ENCODE data around the gene SKAP1. TPM values are rescaled to one million over a fixed set of nuclear protein-coding genes. Genes with fewer than 3 reads are reported as not detected.

Gene SKAP1
- polyA plus RNA-seq, 3 donors, result 0.13 to 1.0 (median 0.52) TPM

DNA sequence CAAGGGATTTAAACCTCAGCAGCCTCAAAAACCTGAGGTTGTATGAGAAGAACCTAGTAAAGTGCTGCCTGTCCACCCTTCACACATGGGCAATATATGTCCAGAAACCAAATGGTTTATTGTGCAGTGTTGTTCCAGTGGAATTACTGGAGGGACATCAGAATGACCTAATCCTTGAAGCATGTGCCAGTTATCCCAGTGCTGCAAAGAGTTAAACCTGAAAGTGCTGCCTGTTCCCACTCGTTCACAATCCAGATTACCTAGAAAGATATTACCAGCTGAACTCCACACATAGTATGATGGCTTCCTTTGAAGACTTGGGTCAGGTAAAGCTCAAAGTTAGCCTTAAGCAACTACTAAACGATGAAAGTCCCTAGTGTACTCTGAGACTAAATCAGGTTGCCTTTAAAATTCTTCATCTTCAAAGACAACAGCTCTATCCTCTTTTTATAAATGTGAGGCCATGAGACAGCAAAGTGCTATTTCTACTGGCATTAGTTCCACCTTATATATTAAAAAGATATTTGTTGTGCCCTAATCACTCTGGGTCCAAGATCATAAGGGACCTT, 189.4 kb downstream of the SKAP1 start:
- H3K4me2 ChIP-seq (replicated peaks; ENCODE audit: extremely low read depth, low read length, poor library complexity, severe bottlenecking), result no peak overlapping the region
- Mint-ChIP-seq H3K4me3 (peak overlapping the region in 1 of 2 donors; percentile 81), H3K36me3 (no peaks in the 10 kb centered on the region), H3K27me3 (ENCODE audit: low read depth in 3 of 3) (peaks cover 2 to 3% (median 3%) of the 10 kb centered on the region in 3 donors), H3K27ac (no peak overlapping the region), H3K9me3 (no peaks in the 10 kb centered on the region), H3K4me1 (peaks cover 24% of the 10 kb centered on the region)
- peaks cover 16 to 23% of the 10 kb centered on the region in 2 donors for H3K4me1 ChIP-seq (ENCODE audit: control insufficient read depth in 1 of 2, insufficient read depth in 2 of 2, low read length in 2 of 2)
- no peak overlapping the region for H3K4me3 ChIP-seq (replicated peaks in 1 of 3; ENCODE audit: low read depth in 2 of 3, low read length in 3 of 3)
- no peaks in the 10 kb centered on the region for H3K9me3 ChIP-seq (replicated peaks in 1 of 2; ENCODE audit: control insufficient read depth in 1 of 2, insufficient read depth in 1 of 2, low read length in 2 of 2)
- TF ChIP-seq, protein P1, sequence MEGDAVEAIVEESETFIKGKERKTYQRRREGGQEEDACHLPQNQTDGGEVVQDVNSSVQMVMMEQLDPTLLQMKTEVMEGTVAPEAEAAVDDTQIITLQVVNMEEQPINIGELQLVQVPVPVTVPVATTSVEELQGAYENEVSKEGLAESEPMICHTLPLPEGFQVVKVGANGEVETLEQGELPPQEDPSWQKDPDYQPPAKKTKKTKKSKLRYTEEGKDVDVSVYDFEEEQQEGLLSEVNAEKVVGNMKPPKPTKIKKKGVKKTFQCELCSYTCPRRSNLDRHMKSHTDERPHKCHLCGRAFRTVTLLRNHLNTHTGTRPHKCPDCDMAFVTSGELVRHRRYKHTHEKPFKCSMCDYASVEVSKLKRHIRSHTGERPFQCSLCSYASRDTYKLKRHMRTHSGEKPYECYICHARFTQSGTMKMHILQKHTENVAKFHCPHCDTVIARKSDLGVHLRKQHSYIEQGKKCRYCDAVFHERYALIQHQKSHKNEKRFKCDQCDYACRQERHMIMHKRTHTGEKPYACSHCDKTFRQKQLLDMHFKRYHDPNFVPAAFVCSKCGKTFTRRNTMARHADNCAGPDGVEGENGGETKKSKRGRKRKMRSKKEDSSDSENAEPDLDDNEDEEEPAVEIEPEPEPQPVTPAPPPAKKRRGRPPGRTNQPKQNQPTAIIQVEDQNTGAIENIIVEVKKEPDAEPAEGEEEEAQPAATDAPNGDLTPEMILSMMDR (IDR thresholded peaks at IDR 0.05), result no peak
- WGBS (ENCODE audit: insufficient coverage), result 88% methylated on average over 1 of the region's 2 CpGs
- no peaks in the 10 kb centered on the region for H4K20me1 ChIP-seq (ENCODE audit: insufficient read depth, low read length)
- H2AFZ ChIP-seq (ENCODE audit: insufficient read depth, low read depth, low read length, poor library complexity, severe bottlenecking), result no peak overlapping the region
- intact Hi-C loops (cut with micrococcal nuclease), result no loop called here
- no peak overlapping the region for H3K27ac ChIP-seq (ENCODE audit: low read depth in 1 of 2, low read length in 2 of 2)
- DNase-seq, result no peak
- no peaks in the 10 kb centered on the region for H3K27me3 ChIP-seq (ENCODE audit: control insufficient read depth in 2 of 2, insufficient read depth in 2 of 2, low read length in 2 of 2)
- no peaks in the 10 kb centered on the region for H3K36me3 ChIP-seq (replicated peaks in 1 of 2; ENCODE audit: control insufficient read depth in 1 of 2, insufficient read depth in 2 of 2, low read length in 2 of 2)
- H3K9ac ChIP-seq (ENCODE audit: insufficient read depth, low read length, poor library complexity, severe bottlenecking), result no peak overlapping the region
- H3K79me2 ChIP-seq (ENCODE audit: insufficient read depth, low read length), result no peaks in the 10 kb centered on the region

GRCh38 chr17:48240122-48240521, 189.9 kb downstream of the SKAP1 start:
- TF ChIP-seq, protein P1 (IDR thresholded peaks at IDR 0.05), result no peak
- Histone ChIP-seq H3K36me3 (replicated peaks in 1 of 2; ENCODE audit: control insufficient read depth in 1 of 2, insufficient read depth in 2 of 2, low read length in 2 of 2) (no peaks in the 10 kb centered on the region), H2AFZ (ENCODE audit: insufficient read depth, low read depth, low read length, poor library complexity, severe bottlenecking) (no peak overlapping the region), H3K27ac (ENCODE audit: low read depth in 1 of 2, low read length in 2 of 2) (no peak overlapping the region), H3K9ac (ENCODE audit: insufficient read depth, low read length, poor library complexity, severe bottlenecking) (no peak overlapping the region), H3K79me2 (ENCODE audit: insufficient read depth, low read length) (no peaks in the 10 kb centered on the region), H4K20me1 (ENCODE audit: insufficient read depth, low read length) (no peaks in the 10 kb centered on the region), H3K9me3 (replicated peaks in 1 of 2; ENCODE audit: control insufficient read depth in 1 of 2, insufficient read depth in 1 of 2, low read length in 2 of 2) (no peaks in the 10 kb centered on the region), H3K4me3 (replicated peaks in 1 of 3; ENCODE audit: low read depth in 2 of 3, low read length in 3 of 3) (no peak overlapping the region), H3K27me3 (ENCODE audit: control insufficient read depth in 2 of 2, insufficient read depth in 2 of 2, low read length in 2 of 2) (no peaks in the 10 kb centered on the region), H3K4me1 (ENCODE audit: control insufficient read depth in 1 of 2, insufficient read depth in 2 of 2, low read length in 2 of 2) (peaks cover 16 to 23% of the 10 kb centered on the region in 2 donors), H3K4me2 (replicated peaks; ENCODE audit: extremely low read depth, low read length, poor library complexity, severe bottlenecking) (no peak overlapping the region)
- H3K9me3 Mint-ChIP-seq, result no peaks in the 10 kb centered on the region
- intact Hi-C loops (cut with micrococcal nuclease), result no loop called here
- no peak for DNase-seq
- H3K27me3 Mint-ChIP-seq (ENCODE audit: low read depth in 3 of 3), result peaks cover 2 to 5% (median 3%) of the 10 kb centered on the region in 3 donors
- no peak overlapping the region for H3K4me3 Mint-ChIP-seq
- 75% methylated on average over 1 of the region's 2 CpGs for WGBS (ENCODE audit: insufficient coverage)
- peaks cover 24% of the 10 kb centered on the region for H3K4me1 Mint-ChIP-seq
- no peaks in the 10 kb centered on the region for H3K36me3 Mint-ChIP-seq
- no peak overlapping the region for H3K27ac Mint-ChIP-seq
